Keratinocyte (primary cell): ENCODE results near the gene TPRA1. TPM values are rescaled to one million over a fixed set of nuclear protein-coding genes. Genes with fewer than 3 reads are reported as not detected.

Experiments
- DNase-seq: peaks from one replicate; pipeline ENCODE4 v3.0.0-alpha.2; 2011; ENCODE audit warnings: low read depth, missing footprints, low spot score
- FAIRE-seq: peaks from 2 replicates; lab custom pipeline; 2011; peaks lifted over from hg19 to GRCh38; lab: Jason Lieb, UNC
- H2AFZ ChIP-seq: 2 replicates; pipeline ENCODE4 v1.6.0; 2012; ENCODE audit warnings: low read length, control low read depth, inconsistent platforms; ENCODE audit not compliant: control insufficient read depth
- H3K27ac ChIP-seq: 2 replicates; pipeline ENCODE4 v1.5.1; 2011; ENCODE audit warnings: low read length; ENCODE audit not compliant: control insufficient read depth, insufficient read depth
- H3K27me3 ChIP-seq: 3 replicates; pipeline ENCODE4 v1.6.0; 2011; ENCODE audit warnings: low read length; ENCODE audit not compliant: control insufficient read depth, insufficient read depth; ENCODE audit errors: extremely low read depth
- H3K36me3 ChIP-seq, 2 experiments: 2 replicates in 1 of 2; 3 replicates in 1 of 2; pipeline ENCODE4 v1.5.1; 2011; ENCODE audit warnings: low read length in 2 of 2, mild to moderate bottlenecking in 1 of 2; ENCODE audit not compliant: control insufficient read depth in 2 of 2, insufficient read depth in 2 of 2; ENCODE audit errors: extremely low read depth in 1 of 2
- H3K4me1 ChIP-seq: 3 replicates; pipeline ENCODE4 v1.5.1; 2011; ENCODE audit warnings: low read length; ENCODE audit not compliant: control insufficient read depth, insufficient read depth; ENCODE audit errors: extremely low read depth
- H3K4me2 ChIP-seq: 3 replicates; pipeline ENCODE4 v1.6.0; 2011; ENCODE audit warnings: low read depth, low read length; ENCODE audit not compliant: control insufficient read depth, insufficient read depth; ENCODE audit errors: extremely low read depth
- H3K4me3 ChIP-seq, 3 experiments: fragments of 200-600 bp in 1 of 3; sonication (generic) in 1 of 3; 2 replicates in 2 of 3; 3 replicates in 1 of 3; pipeline ENCODE4 v1.5.1; 2011 to 2016; ENCODE audit warnings: low read length in 3 of 3, mild to moderate bottlenecking in 3 of 3, control low read depth in 2 of 3, inconsistent platforms in 1 of 3, low read depth in 1 of 3, mixed read lengths in 1 of 3, mixed run types in 1 of 3, moderate library complexity in 1 of 3; ENCODE audit not compliant: control insufficient read depth in 2 of 3, insufficient read depth in 2 of 3; ENCODE audit errors: extremely low read depth in 1 of 3
- H3K79me2 ChIP-seq: 2 replicates; pipeline ENCODE4 v1.6.0; 2012; ENCODE audit warnings: low read length; ENCODE audit not compliant: control insufficient read depth, insufficient read depth
- H3K9ac ChIP-seq: 3 replicates; pipeline ENCODE4 v1.6.0; 2011; ENCODE audit warnings: low read length; ENCODE audit not compliant: control insufficient read depth, insufficient read depth; ENCODE audit errors: extremely low read depth
- H3K9me1 ChIP-seq: 3 replicates; pipeline ENCODE4 v1.6.0; 2011; ENCODE audit warnings: low read length; ENCODE audit not compliant: control insufficient read depth, insufficient read depth; ENCODE audit errors: extremely low read depth
- H3K9me3 ChIP-seq: 2 replicates; pipeline ENCODE4 v1.5.1; 2012; ENCODE audit warnings: low read depth, low read length; ENCODE audit not compliant: control insufficient read depth
- H4K20me1 ChIP-seq: 3 replicates; pipeline ENCODE4 v1.6.0; 2011; ENCODE audit warnings: low read length; ENCODE audit not compliant: control insufficient read depth, insufficient read depth; ENCODE audit errors: extremely low read depth
- CTCF ChIP-seq, 3 experiments: IDR thresholded peaks in 1 of 3; conservative IDR thresholded peaks in 1 of 3; optimal IDR thresholded peaks in 1 of 3; 2 replicates in 2 of 3; 3 replicates in 1 of 3; pipeline versions ENCODE3 to v1.5.1; 2011; ENCODE audit warnings: low read length in 3 of 3, mild to moderate bottlenecking in 3 of 3, moderate library complexity in 2 of 3, control low read depth in 1 of 3, inconsistent platforms in 1 of 3; ENCODE audit not compliant: insufficient read depth in 2 of 3; ENCODE audit errors: extremely low read depth in 1 of 3
- EZH2 ChIP-seq: IDR thresholded peaks from one replicate; pipeline ENCODE4 v1.6.1; 2012; ENCODE audit warnings: inconsistent platforms, mild to moderate bottlenecking, low read length, moderate library complexity
- dilution Hi-C: fragments of 300-500 bp; cut with MboI; formaldehyde crosslinking; loops from one replicate; pipeline ENCODE4 v1.7.0; 2020; ENCODE audit warnings: low sequenced_read_pairs; ENCODE audit not compliant: extremely low pct_ligation_motif_present
- polyA plus RNA-seq, 5 experiments: library from polyadenylated mRNA; depleted of rRNA in 3 of 5; stranded (reverse) in 3 of 5; stranded (forward) in 1 of 5; unstranded in 1 of 5; fragments of >200 nt; gene quantifications; 1 replicate in 1 of 5; 2 replicates in 3 of 5; 3 replicates in 1 of 5; pipeline versions ENCODE4 v1.2.1 to v1.2.3, GENCODE V29; 2011 to 2012; ENCODE audit warnings: missing spikeins in 2 of 5, low read depth in 1 of 5, low replicate concordance in 1 of 5

TPRA1 gene
- polyA plus RNA-seq, 1 donor (not counting 4 experiments of a cell fraction or from before 2014, with no cell fraction given), result 22.2 TPM

GRCh38 chr3:127535106-127535785, 55.3 kb downstream of the TPRA1 start:
- TF ChIP-seq EZH2, result no peak
- no peak for TF ChIP-seq CTCF (optimal IDR thresholded peaks at IDR 0.05 in 1 of 3, IDR thresholded peaks at IDR 0.05 in 1 of 3, conservative IDR thresholded peaks at IDR 0.05 in 1 of 3; ENCODE audit: extremely low read depth in 1 of 3, insufficient read depth in 2 of 3, low read length in 3 of 3)

DNA sequence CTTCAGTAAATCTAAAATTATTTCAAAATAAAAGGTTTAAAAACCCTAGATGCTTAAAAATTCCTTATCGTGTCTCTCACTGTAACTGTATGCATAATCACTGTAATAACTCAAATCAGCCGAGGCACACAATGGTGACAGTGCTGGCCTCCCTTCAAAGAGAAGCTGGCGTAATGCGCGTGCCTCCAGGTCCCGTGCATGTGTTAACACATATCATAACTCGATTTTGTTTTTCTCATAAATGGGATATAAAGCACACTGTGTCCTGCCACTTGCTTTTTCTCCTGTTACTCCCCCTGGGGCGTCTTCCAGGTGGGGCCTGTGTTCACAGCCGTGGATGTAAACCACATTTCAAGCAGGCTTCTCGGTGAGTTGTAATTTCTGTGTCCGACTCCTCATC, 56.0 kb downstream of the TPRA1 start:
- Histone ChIP-seq H3K27ac (no peak overlapping the region), H3K4me2 (no peak overlapping the region), H2AFZ (no peak overlapping the region), H3K36me3 (no peaks in the 10 kb centered on the region), H3K4me1 (no peaks in the 10 kb centered on the region), H3K9me3 (no peaks in the 10 kb centered on the region), H3K9ac (no peak overlapping the region), H3K27me3 (peaks cover 8% of the 10 kb centered on the region), H4K20me1 (no peaks in the 10 kb centered on the region), H3K4me3 (no peak overlapping the region), H3K9me1 (no peaks in the 10 kb centered on the region), H3K79me2 (no peaks in the 10 kb centered on the region)
- no peak for FAIRE-seq
- TF ChIP-seq EZH2 (no peak), CTCF (optimal IDR thresholded peaks at IDR 0.05 in 1 of 3, IDR thresholded peaks at IDR 0.05 in 1 of 3, conservative IDR thresholded peaks at IDR 0.05 in 1 of 3; ENCODE audit: extremely low read depth in 1 of 3, insufficient read depth in 2 of 3, low read length in 3 of 3) (no peak)
- dilution Hi-C loops, result no loop called here
- no peak for DNase-seq

More at GRCh38 chr3:127535106-127535785, 55.3 kb downstream of the TPRA1 start:
- Histone ChIP-seq H3K9ac (no peak overlapping the region), H3K36me3 (no peaks in the 10 kb centered on the region), H3K9me3 (no peaks in the 10 kb centered on the region), H4K20me1 (no peaks in the 10 kb centered on the region), H3K27me3 (peaks cover 8% of the 10 kb centered on the region), H3K79me2 (no peaks in the 10 kb centered on the region), H3K9me1 (no peaks in the 10 kb centered on the region), H3K4me2 (no peak overlapping the region), H2AFZ (no peak overlapping the region), H3K27ac (no peak overlapping the region), H3K4me3 (no peak overlapping the region), H3K4me1 (no peaks in the 10 kb centered on the region)
- DNase-seq (no peak), FAIRE-seq (no peak)
- dilution Hi-C loops, result no loop called here
